Mammary epithelial cell (primary cell): ENCODE data around the gene LAMC3.

Experiments
- CTCF ChIP-seq, 2 donors: IDR thresholded peaks in 1 of 2; conservative IDR thresholded peaks in 1 of 2; 2 replicates each; pipeline ENCODE4 v1.5.1; 2011 to 2012; ENCODE audit warnings: inconsistent platforms in 2 of 2, low read length in 2 of 2, mild to moderate bottlenecking in 2 of 2, control low read depth in 1 of 2, low read depth in 1 of 2; ENCODE audit not compliant: insufficient read depth in 1 of 2; ENCODE audit errors: extremely low read depth in 1 of 2
- EZH2 ChIP-seq: IDR thresholded peaks from 2 replicates; pipeline ENCODE4 v1.6.1; 2012; ENCODE audit warnings: low read length, inconsistent platforms, borderline replicate concordance

GRCh38 chr9:131050831-131051230, 41.9 kb downstream of the LAMC3 start:
- TF ChIP-seq CTCF (conservative IDR thresholded peaks at IDR 0.05 in 1 of 2, IDR thresholded peaks at IDR 0.05 in 1 of 2; ENCODE audit: extremely low read depth in 1 of 2, insufficient read depth in 1 of 2, low read depth in 1 of 2, low read length in 2 of 2) (no peak), EZH2 (no peak)
